ENCODE measurements around the gene C16orf54. TPM values are rescaled to one million over a fixed set of nuclear protein-coding genes. Genes with fewer than 3 reads are reported as not detected.
"Not testable (repeated sequence)": the region's sequence is repeated elsewhere in the genome, so short reads cannot be mapped to it uniquely, and the experiment has no call there.

C16orf54 gene
- total RNA-seq, 4 donors from 2014 or later: 0.32 to 2.7 (median 1.3) TPM

GRCh38 chr16:29742683-29743275 is 3.0 kb downstream of the C16orf54 start:
- WGBS, 2 donors (ENCODE audit: low coverage in 1 of 2): 73 to 88% methylated on average over 3 to 7 of the region's 7 CpGs

GRCh38 chr16:29740630-29741015 is 5.2 kb downstream of the C16orf54 start:
- Histone ChIP-seq H3K27me3 (peaks cover 23% of the 10 kb centered on the region), H3K9me3 (peaks cover 0 to 11% (median 0%) of the 10 kb centered on the region in 3 donors)
- H3K4me3 ChIP-seq, H3K36me3 ChIP-seq, H3K4me1 ChIP-seq, ATAC-seq, H3K27ac ChIP-seq: not testable (repeated sequence)
- 23 to 49% methylated on average over 8 to 10 of the region's 11 CpGs for WGBS, 2 donors (ENCODE audit: low coverage in 1 of 2)

More at GRCh38 chr16:29742683-29743275, 3.0 kb downstream of the C16orf54 start:
- Histone ChIP-seq H3K9me3 (peaks cover 0 to 11% (median 0%) of the 10 kb centered on the region in 3 donors), H3K4me1 (no peaks in the 10 kb centered on the region), H3K4me3 (no peak overlapping the region), H3K27me3 (peaks cover 22% of the 10 kb centered on the region), H3K27ac (no peak overlapping the region), H3K36me3 (no peaks in the 10 kb centered on the region)
- TF ChIP-seq POLR2A (IDR thresholded peaks at IDR 0.05): no peak
- no peak for TF ChIP-seq CTCF (IDR thresholded peaks at IDR 0.05)
- TF ChIP-seq EP300 (IDR thresholded peaks at IDR 0.05): no peak
- no peak for TF ChIP-seq POLR2AphosphoS5 (IDR thresholded peaks at IDR 0.05)
- ATAC-seq: no peak

GRCh38 chr16:29739927-29740629 is 5.7 kb downstream of the C16orf54 start:
- H3K27ac ChIP-seq, H3K4me1 ChIP-seq, H3K36me3 ChIP-seq, H3K4me3 ChIP-seq, ATAC-seq: not testable (repeated sequence)
- peaks cover 28% of the 10 kb centered on the region for H3K27me3 ChIP-seq
- WGBS, 2 donors (ENCODE audit: low coverage in 1 of 2): 69 to 82% methylated on average over 2 to 5 of the region's 6 CpGs
- H3K9me3 ChIP-seq: peaks cover 0 to 11% (median 0%) of the 10 kb centered on the region in 3 donors

- Histone ChIP-seq H3K27me3 (peaks cover 28% of the 10 kb centered on the region), H3K27ac (no peak overlapping the region), H3K4me3 (no peak overlapping the region), H3K4me1 (no peaks in the 10 kb centered on the region), H3K9me3 (peaks cover 0 to 11% (median 0%) of the 10 kb centered on the region in 3 donors), H3K36me3 (no peaks in the 10 kb centered on the region)
- WGBS, 2 donors (ENCODE audit: low coverage in 1 of 2): 62 to 72% methylated on average over 2 of the region's 2 CpGs
- no peak for TF ChIP-seq EP300 (IDR thresholded peaks at IDR 0.05)
- no peak for TF ChIP-seq POLR2AphosphoS5 (IDR thresholded peaks at IDR 0.05)
- TF ChIP-seq CTCF (IDR thresholded peaks at IDR 0.05): no peak
- no peak for TF ChIP-seq POLR2A (IDR thresholded peaks at IDR 0.05)
- no peak for ATAC-seq
Observed at GRCh38 chr16:29738514-29738913, 7.3 kb downstream of the C16orf54 start.

GRCh38 chr16:29737713-29738112 is 8.1 kb downstream of the C16orf54 start:
- ATAC-seq: no peak
- 45 to 69% methylated on average over 2 to 5 of the region's 5 CpGs for WGBS, 2 donors (ENCODE audit: low coverage in 1 of 2)
- Histone ChIP-seq H3K27me3 (peaks cover 31% of the 10 kb centered on the region), H3K9me3 (peaks cover 0 to 11% (median 0%) of the 10 kb centered on the region in 3 donors), H3K27ac (no peak overlapping the region), H3K36me3 (no peaks in the 10 kb centered on the region), H3K4me1 (no peaks in the 10 kb centered on the region), H3K4me3 (no peak overlapping the region)
- TF ChIP-seq EP300 (IDR thresholded peaks at IDR 0.05): no peak
- TF ChIP-seq CTCF (IDR thresholded peaks at IDR 0.05): no peak
- no peak for TF ChIP-seq POLR2A (IDR thresholded peaks at IDR 0.05)
- TF ChIP-seq POLR2AphosphoS5 (IDR thresholded peaks at IDR 0.05): no peak

GRCh38 chr16:29736764-29737163 is 9.0 kb downstream of the C16orf54 start:
- no peak for ATAC-seq
- no peaks in the 10 kb centered on the region for H3K36me3 ChIP-seq
- TF ChIP-seq CTCF (IDR thresholded peaks at IDR 0.05): no peak
- no peak for TF ChIP-seq EP300 (IDR thresholded peaks at IDR 0.05)
- no peak for TF ChIP-seq POLR2AphosphoS5 (IDR thresholded peaks at IDR 0.05)
- TF ChIP-seq POLR2A (IDR thresholded peaks at IDR 0.05): no peak
- no peaks in the 10 kb centered on the region for H3K4me1 ChIP-seq
- peaks cover 0 to 11% (median 0%) of the 10 kb centered on the region in 3 donors for H3K9me3 ChIP-seq
- H3K27me3 ChIP-seq: peaks cover 23% of the 10 kb centered on the region
- no peak overlapping the region for H3K27ac ChIP-seq
- H3K4me3 ChIP-seq: no peak overlapping the region
- 55 to 78% methylated on average over 5 to 6 of the region's 6 CpGs for WGBS, 2 donors (ENCODE audit: low coverage in 1 of 2)
